GM23338 (cell line): ENCODE data around the gene SPATA31D3. TPM values are rescaled to one million over a fixed set of nuclear protein-coding genes. Genes with fewer than 3 reads are reported as not detected.
"Not testable (repeated sequence)": the region's sequence is repeated elsewhere in the genome, so short reads cannot be mapped to it uniquely, and the experiment has no call there.

Experiments
- ATAC-seq: fragments of 200-7000 bp; cut with Tn5 transposase; 3 replicates; pipeline ENCODE4 v1.9.1; 2020
- DNase-seq: peaks from one replicate; pipeline ENCODE4 v3.0.0-alpha.2; 2015; ENCODE audit warnings: low spot score
- H2AFZ ChIP-seq: fragments of 200-600 bp; sonication (generic); 2 replicates; pipeline ENCODE4 v1.8.0; 2016; ENCODE audit warnings: antibody characterized with exemption, mild to moderate bottlenecking, moderate library complexity
- H3F3A ChIP-seq: fragments of 200-600 bp; sonication (generic); replicated peaks from 2 replicates; pipeline ENCODE4 v1.8.0; 2017; ENCODE audit warnings: antibody characterized with exemption, mixed run types, low read depth
- H3K27ac ChIP-seq: fragments of 200-600 bp; sonication (generic); 2 replicates; pipeline ENCODE4 v1.6.1; 2016; ENCODE audit warnings: low read depth
- H3K27me3 ChIP-seq: fragments of 200-600 bp; sonication (generic); 2 replicates; pipeline ENCODE4 v1.8.0; 2016; ENCODE audit warnings: mild to moderate bottlenecking, mixed run types, moderate library complexity; ENCODE audit not compliant: insufficient read depth
- H3K36me3 ChIP-seq: fragments of 200-600 bp; sonication (generic); 2 replicates; pipeline ENCODE4 v1.8.0; 2016; ENCODE audit warnings: mild to moderate bottlenecking; ENCODE audit not compliant: insufficient read depth
- H3K4me1 ChIP-seq: fragments of 200-600 bp; sonication (generic); 2 replicates; pipeline ENCODE4 v1.8.0; 2016; ENCODE audit warnings: mild to moderate bottlenecking, moderate library complexity; ENCODE audit not compliant: insufficient read depth
- H3K4me2 ChIP-seq: fragments of 200-600 bp; sonication (generic); 2 replicates; pipeline ENCODE4 v1.7.1; 2017; ENCODE audit warnings: mixed run types
- H3K4me3 ChIP-seq: fragments of 200-600 bp; sonication (generic); 2 replicates; pipeline ENCODE4 v1.6.1; 2016; ENCODE audit warnings: mixed run types
- H3K79me2 ChIP-seq: fragments of 200-600 bp; sonication (generic); replicated peaks from 2 replicates; pipeline ENCODE4 v1.8.0; 2017; ENCODE audit warnings: mild to moderate bottlenecking; ENCODE audit not compliant: insufficient read depth
- H3K9me2 ChIP-seq: fragments of 200-600 bp; sonication (generic); 2 replicates; pipeline ENCODE4 v1.8.0; 2017; ENCODE audit not compliant: insufficient read depth
- H4K20me1 ChIP-seq: fragments of 200-600 bp; sonication (generic); replicated peaks from 2 replicates; pipeline ENCODE4 v1.8.0; 2017; ENCODE audit warnings: mild to moderate bottlenecking; ENCODE audit not compliant: insufficient read depth
- H3K27ac Mint-ChIP-seq: 2 replicates; pipeline ENCODE4 v1.8.0; 2020; ENCODE audit warnings: inconsistent platforms, mild to moderate bottlenecking, moderate library complexity, mixed read lengths
- H3K27me3 Mint-ChIP-seq: 3 replicates; pipeline ENCODE4 v1.8.0; 2022; ENCODE audit warnings: low read depth, mild to moderate bottlenecking, moderate library complexity, mixed read lengths, inconsistent platforms; ENCODE audit not compliant: insufficient read depth, poor library complexity
- H3K36me3 Mint-ChIP-seq: 3 replicates; pipeline ENCODE4 v1.8.0; 2021; ENCODE audit warnings: low read depth, mild to moderate bottlenecking, inconsistent platforms, moderate library complexity, mixed read lengths
- H3K4me1 Mint-ChIP-seq: 3 replicates; pipeline ENCODE4 v1.8.0; 2020; ENCODE audit warnings: mild to moderate bottlenecking, inconsistent platforms, mixed read lengths
- H3K4me3 Mint-ChIP-seq: 3 replicates; pipeline ENCODE4 v1.8.0; 2021; ENCODE audit warnings: moderate library complexity, mild to moderate bottlenecking, inconsistent platforms, mixed read lengths
- H3K9me3 Mint-ChIP-seq: 3 replicates; pipeline ENCODE4 v1.8.0; 2020; ENCODE audit warnings: moderate library complexity, mild to moderate bottlenecking, inconsistent platforms, mixed read lengths
- EZH2 ChIP-seq: fragments of 200-600 bp; sonication (generic); IDR thresholded peaks from one replicate; pipeline ENCODE4 v1.8.0; 2017; ENCODE audit warnings: antibody characterized with exemption, mild to moderate bottlenecking, low read depth; ENCODE audit not compliant: unreplicated experiment
- EZH2phosphoT487 ChIP-seq: fragments of 200-600 bp; sonication (generic); IDR thresholded peaks from one replicate; pipeline ENCODE4 v1.8.1; 2018; ENCODE audit warnings: antibody characterized with exemption; ENCODE audit not compliant: unreplicated experiment
- JUNB ChIP-seq: IDR thresholded peaks from one replicate; pipeline ENCODE4 v1.6.1; 2016; ENCODE audit warnings: antibody characterized with exemption; ENCODE audit not compliant: unreplicated experiment
- NANOG ChIP-seq: IDR thresholded peaks from 2 replicates; pipeline ENCODE4 v1.6.1; 2016; ENCODE audit warnings: antibody characterized with exemption, borderline replicate concordance
- POLR2AphosphoS5 ChIP-seq: IDR thresholded peaks from 2 replicates; pipeline ENCODE4 v1.6.1; 2016; ENCODE audit warnings: antibody characterized with exemption, low read depth
- STAT1 ChIP-seq: IDR thresholded peaks from one replicate; pipeline ENCODE4 v1.6.1; 2016; ENCODE audit warnings: antibody characterized with exemption; ENCODE audit not compliant: unreplicated experiment
- ZNF114 ChIP-seq: fragments of 250-450 bp; sonication (Bioruptor Pico); IDR thresholded peaks from 2 replicates; pipeline ENCODE4 v1.5.0; 2020; ENCODE audit warnings: mild to moderate bottlenecking, moderate library complexity
- ZNF331 ChIP-seq: fragments of 250-450 bp; sonication (Bioruptor Pico); IDR thresholded peaks from 2 replicates; pipeline ENCODE4 v1.5.0; 2020; ENCODE audit warnings: low read depth, mild to moderate bottlenecking, moderate library complexity
- polyA plus RNA-seq: library from polyadenylated mRNA; unstranded; fragments of >200 nt; fragmentation: Nextera tagmentation; extraction: Ambion mirVana; gene quantifications from 2 replicates; pipeline ENCODE4 v1.2.1, GENCODE V29; 2016
- total RNA-seq: library from RNA; depleted of rRNA; stranded (reverse); fragments of >200 nt; shearing (Covaris generic); gene quantifications from 2 replicates; pipeline ENCODE4 v1.2.3, GENCODE V29; 2014
- TF ChIP-seq, protein P1 (sequence below), 2 experiments: fragments of 200-600 bp in 1 of 2; sonication (generic) in 1 of 2; conservative IDR thresholded peaks; 2 replicates each; pipeline versions ENCODE4 v1.5.1 to v1.6.1; 2016 to 2017; ENCODE audit warnings: antibody characterized with exemption in 2 of 2, low read depth in 2 of 2, mild to moderate bottlenecking in 2 of 2, moderate library complexity in 1 of 2
- TF ChIP-seq, protein P2 (sequence below): IDR thresholded peaks from 2 replicates; pipeline ENCODE4 v1.6.1; 2016; ENCODE audit warnings: antibody characterized with exemption
- TF ChIP-seq, protein P3 (sequence below): IDR thresholded peaks from one replicate; pipeline ENCODE4 v1.6.1; 2018; ENCODE audit warnings: antibody characterized with exemption; ENCODE audit not compliant: unreplicated experiment

The SPATA31D3 gene
- total and polyA plus RNA-seq, 2 experiments from 2014 or later, result not detected

DNA sequence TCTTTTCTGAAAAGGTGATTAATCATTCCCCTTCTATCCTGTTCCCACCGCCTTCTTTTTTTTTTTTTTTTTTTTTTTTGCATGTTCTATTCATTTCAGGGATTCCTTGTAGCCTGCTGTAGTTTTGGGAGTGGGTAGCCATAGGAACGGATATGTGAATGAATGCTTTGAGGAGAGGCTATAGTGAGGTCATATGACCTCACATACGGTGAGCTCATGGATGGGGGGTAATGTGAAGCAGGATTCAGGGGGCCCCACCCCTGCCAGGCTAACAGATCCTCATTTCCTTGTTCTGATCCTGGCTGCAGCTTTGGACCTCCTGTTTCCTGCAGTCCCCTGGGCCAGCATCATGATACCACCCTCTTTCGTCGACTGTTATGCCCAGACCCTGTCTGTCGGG, 13.2 kb upstream of the SPATA31D3 start:
- ATAC-seq, H4K20me1 ChIP-seq, H3K9me3 Mint-ChIP-seq, H3K79me2 ChIP-seq, H3F3A ChIP-seq, H3K4me1 Mint-ChIP-seq, H3K4me3 ChIP-seq, H2AFZ ChIP-seq, H3K27me3 ChIP-seq, H3K27me3 Mint-ChIP-seq, H3K4me3 Mint-ChIP-seq, H3K4me1 ChIP-seq, H3K36me3 ChIP-seq, H3K4me2 ChIP-seq, H3K27ac ChIP-seq, H3K27ac Mint-ChIP-seq, DNase-seq, H3K9me2 ChIP-seq, H3K36me3 Mint-ChIP-seq: not testable (repeated sequence)

DNA sequence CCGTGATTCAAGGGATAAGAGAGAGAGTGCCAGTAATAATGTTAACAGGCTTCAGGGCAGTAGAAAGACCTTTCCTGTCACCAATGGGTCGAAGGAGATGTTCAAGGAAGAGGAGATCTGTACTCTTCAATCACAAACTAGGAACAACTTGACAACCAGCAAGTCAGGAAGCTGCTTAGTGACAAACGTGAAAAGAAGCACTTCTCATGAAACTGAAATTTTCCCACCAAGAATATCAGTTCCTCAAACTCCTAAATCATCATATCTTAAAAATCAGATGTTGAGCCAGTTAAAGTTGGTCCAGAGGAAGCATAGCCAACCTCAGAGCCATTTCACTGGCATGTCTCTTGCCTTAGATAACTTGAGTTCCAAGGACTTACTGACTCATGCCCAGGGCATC, 9.8 kb upstream of the SPATA31D3 start:
- not testable (repeated sequence) for H3K27ac ChIP-seq, H3K4me1 ChIP-seq, ATAC-seq, H3K9me3 Mint-ChIP-seq, H3K36me3 ChIP-seq, H3K27me3 ChIP-seq, H3K4me1 Mint-ChIP-seq, H3F3A ChIP-seq, H3K27me3 Mint-ChIP-seq, H3K4me3 ChIP-seq, H4K20me1 ChIP-seq, DNase-seq, H3K4me3 Mint-ChIP-seq, H3K27ac Mint-ChIP-seq, H3K4me2 ChIP-seq, H2AFZ ChIP-seq, H3K36me3 Mint-ChIP-seq, H3K79me2 ChIP-seq, H3K9me2 ChIP-seq

DNA sequence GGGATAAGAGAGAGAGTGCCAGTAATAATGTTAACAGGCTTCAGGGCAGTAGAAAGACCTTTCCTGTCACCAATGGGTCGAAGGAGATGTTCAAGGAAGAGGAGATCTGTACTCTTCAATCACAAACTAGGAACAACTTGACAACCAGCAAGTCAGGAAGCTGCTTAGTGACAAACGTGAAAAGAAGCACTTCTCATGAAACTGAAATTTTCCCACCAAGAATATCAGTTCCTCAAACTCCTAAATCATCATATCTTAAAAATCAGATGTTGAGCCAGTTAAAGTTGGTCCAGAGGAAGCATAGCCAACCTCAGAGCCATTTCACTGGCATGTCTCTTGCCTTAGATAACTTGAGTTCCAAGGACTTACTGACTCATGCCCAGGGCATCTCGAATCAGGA, 5.3 kb downstream of the SPATA31D3 start:
- H3K27ac Mint-ChIP-seq, H3K4me3 Mint-ChIP-seq, H3K27me3 ChIP-seq, H3K27ac ChIP-seq, H3K4me1 Mint-ChIP-seq, H3K36me3 Mint-ChIP-seq, H3K9me2 ChIP-seq, H2AFZ ChIP-seq, ATAC-seq, DNase-seq, H3F3A ChIP-seq, H4K20me1 ChIP-seq, H3K9me3 Mint-ChIP-seq, H3K4me3 ChIP-seq, H3K79me2 ChIP-seq, H3K27me3 Mint-ChIP-seq, H3K4me1 ChIP-seq, H3K4me2 ChIP-seq, H3K36me3 ChIP-seq: not testable (repeated sequence)

DNA sequence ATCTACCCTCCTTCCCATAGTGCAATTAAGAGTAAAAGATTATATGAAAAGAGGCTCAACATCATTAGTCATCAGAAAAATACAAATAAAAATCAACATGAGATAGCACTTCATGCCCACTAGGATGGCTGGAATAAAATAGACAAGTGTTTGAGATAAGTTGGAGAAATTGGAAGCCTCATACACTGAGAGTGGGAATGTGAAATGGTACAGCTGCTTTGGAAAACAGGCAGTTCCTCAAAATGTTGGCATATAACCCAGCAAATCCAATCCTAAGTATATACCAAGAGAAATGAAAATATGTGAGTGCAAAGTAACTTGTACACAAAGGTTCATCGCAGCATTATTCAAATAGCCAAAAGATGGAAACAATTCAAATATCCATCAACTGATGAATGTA, 9.8 kb downstream of the SPATA31D3 start:
- H3K4me1 Mint-ChIP-seq, result no peaks in the 10 kb centered on the region
- TF ChIP-seq NANOG, result no peak
- TF ChIP-seq JUNB, result no peak
- TF ChIP-seq STAT1, result no peak
- no peak for TF ChIP-seq EZH2
- TF ChIP-seq, protein P1, sequence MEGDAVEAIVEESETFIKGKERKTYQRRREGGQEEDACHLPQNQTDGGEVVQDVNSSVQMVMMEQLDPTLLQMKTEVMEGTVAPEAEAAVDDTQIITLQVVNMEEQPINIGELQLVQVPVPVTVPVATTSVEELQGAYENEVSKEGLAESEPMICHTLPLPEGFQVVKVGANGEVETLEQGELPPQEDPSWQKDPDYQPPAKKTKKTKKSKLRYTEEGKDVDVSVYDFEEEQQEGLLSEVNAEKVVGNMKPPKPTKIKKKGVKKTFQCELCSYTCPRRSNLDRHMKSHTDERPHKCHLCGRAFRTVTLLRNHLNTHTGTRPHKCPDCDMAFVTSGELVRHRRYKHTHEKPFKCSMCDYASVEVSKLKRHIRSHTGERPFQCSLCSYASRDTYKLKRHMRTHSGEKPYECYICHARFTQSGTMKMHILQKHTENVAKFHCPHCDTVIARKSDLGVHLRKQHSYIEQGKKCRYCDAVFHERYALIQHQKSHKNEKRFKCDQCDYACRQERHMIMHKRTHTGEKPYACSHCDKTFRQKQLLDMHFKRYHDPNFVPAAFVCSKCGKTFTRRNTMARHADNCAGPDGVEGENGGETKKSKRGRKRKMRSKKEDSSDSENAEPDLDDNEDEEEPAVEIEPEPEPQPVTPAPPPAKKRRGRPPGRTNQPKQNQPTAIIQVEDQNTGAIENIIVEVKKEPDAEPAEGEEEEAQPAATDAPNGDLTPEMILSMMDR (conservative IDR thresholded peaks at IDR 0.05; ENCODE audit: low read depth in 2 of 2), result no peak
- TF ChIP-seq, protein P2, sequence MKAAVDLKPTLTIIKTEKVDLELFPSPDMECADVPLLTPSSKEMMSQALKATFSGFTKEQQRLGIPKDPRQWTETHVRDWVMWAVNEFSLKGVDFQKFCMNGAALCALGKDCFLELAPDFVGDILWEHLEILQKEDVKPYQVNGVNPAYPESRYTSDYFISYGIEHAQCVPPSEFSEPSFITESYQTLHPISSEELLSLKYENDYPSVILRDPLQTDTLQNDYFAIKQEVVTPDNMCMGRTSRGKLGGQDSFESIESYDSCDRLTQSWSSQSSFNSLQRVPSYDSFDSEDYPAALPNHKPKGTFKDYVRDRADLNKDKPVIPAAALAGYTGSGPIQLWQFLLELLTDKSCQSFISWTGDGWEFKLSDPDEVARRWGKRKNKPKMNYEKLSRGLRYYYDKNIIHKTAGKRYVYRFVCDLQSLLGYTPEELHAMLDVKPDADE, result no peak
- TF ChIP-seq EZH2phosphoT487, result no peak
- no peak for TF ChIP-seq ZNF331 (CRISPR knock-in tag)
- TF ChIP-seq ZNF114, result no peak
- TF ChIP-seq, protein P3, sequence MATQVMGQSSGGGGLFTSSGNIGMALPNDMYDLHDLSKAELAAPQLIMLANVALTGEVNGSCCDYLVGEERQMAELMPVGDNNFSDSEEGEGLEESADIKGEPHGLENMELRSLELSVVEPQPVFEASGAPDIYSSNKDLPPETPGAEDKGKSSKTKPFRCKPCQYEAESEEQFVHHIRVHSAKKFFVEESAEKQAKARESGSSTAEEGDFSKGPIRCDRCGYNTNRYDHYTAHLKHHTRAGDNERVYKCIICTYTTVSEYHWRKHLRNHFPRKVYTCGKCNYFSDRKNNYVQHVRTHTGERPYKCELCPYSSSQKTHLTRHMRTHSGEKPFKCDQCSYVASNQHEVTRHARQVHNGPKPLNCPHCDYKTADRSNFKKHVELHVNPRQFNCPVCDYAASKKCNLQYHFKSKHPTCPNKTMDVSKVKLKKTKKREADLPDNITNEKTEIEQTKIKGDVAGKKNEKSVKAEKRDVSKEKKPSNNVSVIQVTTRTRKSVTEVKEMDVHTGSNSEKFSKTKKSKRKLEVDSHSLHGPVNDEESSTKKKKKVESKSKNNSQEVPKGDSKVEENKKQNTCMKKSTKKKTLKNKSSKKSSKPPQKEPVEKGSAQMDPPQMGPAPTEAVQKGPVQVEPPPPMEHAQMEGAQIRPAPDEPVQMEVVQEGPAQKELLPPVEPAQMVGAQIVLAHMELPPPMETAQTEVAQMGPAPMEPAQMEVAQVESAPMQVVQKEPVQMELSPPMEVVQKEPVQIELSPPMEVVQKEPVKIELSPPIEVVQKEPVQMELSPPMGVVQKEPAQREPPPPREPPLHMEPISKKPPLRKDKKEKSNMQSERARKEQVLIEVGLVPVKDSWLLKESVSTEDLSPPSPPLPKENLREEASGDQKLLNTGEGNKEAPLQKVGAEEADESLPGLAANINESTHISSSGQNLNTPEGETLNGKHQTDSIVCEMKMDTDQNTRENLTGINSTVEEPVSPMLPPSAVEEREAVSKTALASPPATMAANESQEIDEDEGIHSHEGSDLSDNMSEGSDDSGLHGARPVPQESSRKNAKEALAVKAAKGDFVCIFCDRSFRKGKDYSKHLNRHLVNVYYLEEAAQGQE, result no peak
- TF ChIP-seq POLR2AphosphoS5, result no peak

More for the DNA sequence above, 9.8 kb downstream of the SPATA31D3 start:
- Histone ChIP-seq H3K36me3 (no peaks in the 10 kb centered on the region), H3K27me3 (no peaks in the 10 kb centered on the region), H3K4me1 (no peaks in the 10 kb centered on the region), H3K4me3 (no peak overlapping the region), H3F3A (no peaks in the 10 kb centered on the region), H3K9me2 (peaks cover 6% of the 10 kb centered on the region; the same call in 1 of the 2 replicates), H4K20me1 (no peaks in the 10 kb centered on the region), H3K27ac (no peak overlapping the region), H3K4me2 (no peak overlapping the region), H3K79me2 (no peaks in the 10 kb centered on the region), H2AFZ (no peak overlapping the region)
- no peak for DNase-seq
- Mint-ChIP-seq H3K27me3 (no peaks in the 10 kb centered on the region), H3K4me3 (no peak overlapping the region), H3K9me3 (peaks cover 45% of the 10 kb centered on the region), H3K27ac (no peak overlapping the region), H3K36me3 (peaks cover 33% of the 10 kb centered on the region)
- ATAC-seq, result no peak
